IPS-NIHi7 (cell line): Measurements from ENCODE around the gene PDZD4.

Experiments
- DNase-seq: peaks from one replicate; pipeline ENCODE4 v3.0.0; 2012; ENCODE audit warnings: mixed read lengths; ENCODE audit errors: extremely low spot score

PDZD4 gene

GRCh38 chrX:153755136-153755535, 75.2 kb downstream of the PDZD4 start:
- DNase-seq, result no peak
